ENCODE data around the gene EPHB2. TPM values are rescaled to one million over a fixed set of nuclear protein-coding genes. Genes with fewer than 3 reads are reported as not detected.

EPHB2 gene
- total and polyA plus RNA-seq, 12 donors: 0.15 to 5.0 (median 0.85) TPM

- H3K27me3 ChIP-seq: peaks cover 0 to 30% (median 0%) of the 10 kb centered on the region in 7 donors
- 88 to 92% methylated on average over 5 of the region's 5 CpGs for WGBS, 2 donors
- no peaks in the 10 kb centered on the region for H3K36me3 ChIP-seq
- H3K27ac ChIP-seq: no peak overlapping the region
- intact Hi-C loops (cut with DNase I): no loop called here
- TF ChIP-seq, protein P1, sequence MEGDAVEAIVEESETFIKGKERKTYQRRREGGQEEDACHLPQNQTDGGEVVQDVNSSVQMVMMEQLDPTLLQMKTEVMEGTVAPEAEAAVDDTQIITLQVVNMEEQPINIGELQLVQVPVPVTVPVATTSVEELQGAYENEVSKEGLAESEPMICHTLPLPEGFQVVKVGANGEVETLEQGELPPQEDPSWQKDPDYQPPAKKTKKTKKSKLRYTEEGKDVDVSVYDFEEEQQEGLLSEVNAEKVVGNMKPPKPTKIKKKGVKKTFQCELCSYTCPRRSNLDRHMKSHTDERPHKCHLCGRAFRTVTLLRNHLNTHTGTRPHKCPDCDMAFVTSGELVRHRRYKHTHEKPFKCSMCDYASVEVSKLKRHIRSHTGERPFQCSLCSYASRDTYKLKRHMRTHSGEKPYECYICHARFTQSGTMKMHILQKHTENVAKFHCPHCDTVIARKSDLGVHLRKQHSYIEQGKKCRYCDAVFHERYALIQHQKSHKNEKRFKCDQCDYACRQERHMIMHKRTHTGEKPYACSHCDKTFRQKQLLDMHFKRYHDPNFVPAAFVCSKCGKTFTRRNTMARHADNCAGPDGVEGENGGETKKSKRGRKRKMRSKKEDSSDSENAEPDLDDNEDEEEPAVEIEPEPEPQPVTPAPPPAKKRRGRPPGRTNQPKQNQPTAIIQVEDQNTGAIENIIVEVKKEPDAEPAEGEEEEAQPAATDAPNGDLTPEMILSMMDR (IDR thresholded peaks at IDR 0.05): no peak
- ATAC-seq: no peak
- H3K4me1 ChIP-seq: peaks cover 0 to 3% (median 2%) of the 10 kb centered on the region in 9 donors
- H3K9me3 ChIP-seq: no peaks in the 10 kb centered on the region
- DNase-seq: no peak
- no peak overlapping the region for H3K4me3 ChIP-seq
Observed at GRCh38 chr1:22875841-22876240, 165.2 kb downstream of the EPHB2 start.

DNA sequence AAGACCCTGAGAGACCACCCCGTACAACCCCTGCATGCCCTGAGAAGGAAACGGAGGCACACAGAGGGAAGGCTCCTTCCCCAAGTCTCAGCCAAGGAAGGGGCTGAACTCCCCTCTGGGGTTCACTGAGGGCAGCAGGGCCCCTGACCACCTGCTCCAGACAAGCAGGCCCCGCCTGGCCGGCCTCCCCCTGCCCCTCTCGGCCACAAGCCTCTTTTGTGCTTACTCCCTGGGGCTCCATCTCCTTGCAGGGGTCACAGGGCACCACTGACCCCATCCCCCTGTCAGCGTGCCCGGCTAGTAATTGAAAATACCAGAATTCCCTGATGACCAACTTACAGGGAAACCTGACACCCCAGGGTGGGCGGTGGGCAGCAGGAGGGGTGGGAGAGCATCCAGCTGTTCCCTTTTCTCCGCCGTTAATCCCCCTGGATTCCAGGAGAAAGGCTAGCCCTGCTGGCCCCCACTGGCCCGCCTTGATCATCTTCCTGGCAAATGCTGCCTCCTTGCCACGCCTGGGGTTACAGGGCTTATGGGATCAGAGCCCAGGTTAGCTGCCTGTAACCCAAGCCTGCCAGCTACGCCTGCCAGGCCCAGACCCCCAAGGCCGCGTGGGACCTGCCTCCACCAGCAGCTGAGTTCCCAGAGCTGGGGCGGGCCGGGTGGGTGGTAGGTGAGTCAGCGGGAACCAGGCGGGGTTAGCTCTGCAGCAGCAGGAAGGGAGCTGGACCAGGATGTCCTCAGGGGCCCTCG lies 165.9 kb downstream of the EPHB2 start:
- TF ChIP-seq, protein P1 (IDR thresholded peaks at IDR 0.05): no peak
- Histone ChIP-seq H3K27ac (no peak overlapping the region), H3K4me1 (no peaks in the 10 kb centered on the region), H3K9me3 (no peaks in the 10 kb centered on the region), H3K36me3 (no peaks in the 10 kb centered on the region), H3K4me3 (no peak overlapping the region), H3K27me3 (peaks cover 0 to 32% (median 0%) of the 10 kb centered on the region in 7 donors)
- intact Hi-C loops (cut with DNase I): no loop called here
- WGBS, 2 donors: 55 to 73% methylated on average over 20 of the region's 20 CpGs
- no peak for DNase-seq
- ATAC-seq: peak in 5 of 8 donors; percentile 29 to 77 (median 52)

GRCh38 chr1:22877112-22877915 lies 166.7 kb downstream of the EPHB2 start:
- ATAC-seq (no peak), DNase-seq (no peak)
- Histone ChIP-seq H3K27ac (no peak overlapping the region), H3K4me3 (no peak overlapping the region), H3K9me3 (no peaks in the 10 kb centered on the region), H3K27me3 (peaks cover 0 to 32% (median 0%) of the 10 kb centered on the region in 7 donors), H3K4me1 (no peaks in the 10 kb centered on the region), H3K36me3 (no peaks in the 10 kb centered on the region)
- WGBS, 2 donors: 82 to 85% methylated on average over 12 of the region's 12 CpGs
- TF ChIP-seq, protein P1 (IDR thresholded peaks at IDR 0.05): no peak
- intact Hi-C loops (cut with DNase I): no loop called here

DNA sequence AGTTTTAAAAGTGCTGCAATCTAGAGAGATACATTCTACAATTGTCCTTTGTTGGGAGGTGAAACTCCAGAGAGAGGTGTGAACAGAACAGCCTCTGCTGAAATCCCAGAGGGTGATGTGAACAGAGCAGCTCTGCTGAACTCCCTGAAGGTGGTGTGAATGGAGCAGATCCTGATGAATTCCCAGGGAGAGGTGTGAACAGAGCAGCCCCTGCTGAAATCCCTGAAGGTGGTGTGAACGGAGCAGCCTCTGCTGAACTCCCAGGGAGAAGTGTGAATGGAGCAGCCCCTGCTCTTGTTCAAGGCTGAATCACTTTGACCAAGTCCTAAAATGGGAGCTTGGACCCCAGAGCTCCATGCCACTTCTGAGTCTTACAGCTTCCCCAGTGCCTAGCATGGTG lies 167.3 kb downstream of the EPHB2 start:
- intact Hi-C loops (cut with DNase I): no loop called here
- Histone ChIP-seq H3K27ac (no peak overlapping the region), H3K4me3 (no peak overlapping the region), H3K27me3 (peaks cover 0 to 32% (median 0%) of the 10 kb centered on the region in 7 donors), H3K4me1 (no peaks in the 10 kb centered on the region), H3K9me3 (no peaks in the 10 kb centered on the region), H3K36me3 (no peaks in the 10 kb centered on the region)
- TF ChIP-seq, protein P1 (IDR thresholded peaks at IDR 0.05): no peak
- ATAC-seq (no peak), DNase-seq (no peak)
- 84 to 86% methylated on average over 1 of the region's 1 CpG for WGBS, 2 donors
